Colonic mucosa (tissue), 4 donors: Measurements from ENCODE around the gene DNM2. TPM values are rescaled to one million over a fixed set of nuclear protein-coding genes. Genes with fewer than 3 reads are reported as not detected.

ENCODE experiments used
- DNase-seq: peaks from one replicate; pipeline ENCODE4 v3.0.0-alpha.2; 2020
- H3K27ac ChIP-seq: fragments of 200-600 bp; one replicate; pipeline ENCODE4 v1.8.0; 2021
- H3K27me3 ChIP-seq: fragments of 200-600 bp; one replicate; pipeline ENCODE4 v1.8.0; 2021
- H3K36me3 ChIP-seq: fragments of 200-600 bp; one replicate; pipeline ENCODE4 v1.8.0; 2021
- H3K4me1 ChIP-seq: fragments of 200-600 bp; one replicate; pipeline ENCODE4 v1.8.0; 2021; ENCODE audit warnings: mild to moderate bottlenecking
- H3K4me3 ChIP-seq: fragments of 200-600 bp; one replicate; pipeline ENCODE4 v1.8.0; 2021
- H3K9ac ChIP-seq, 2 donors: one replicate each; pipeline ENCODE4 v1.7.0; 2013; ENCODE audit warnings: control low read depth in 2 of 2, low read depth in 2 of 2, low read length in 2 of 2
- H3K9me3 ChIP-seq: fragments of 200-600 bp; one replicate; pipeline ENCODE4 v1.8.0; 2021
- CTCF ChIP-seq: fragments of 200-600 bp; IDR thresholded peaks from one replicate; pipeline ENCODE4 v1.8.0; 2022; ENCODE audit warnings: antibody characterized with exemption, mild to moderate bottlenecking
- intact Hi-C: fragments of 100-400 bp; cut with DNase I; formaldehyde crosslinking; loops from one replicate; pipeline ENCODE4 v1.14.1; 2022
- total RNA-seq, 2 donors: library from RNA; stranded (reverse); fragmentation: NEBNext Ultra II Directional in 1 of 2; extraction: Animal tissue kit (Norgen Biotek cat#: 25700) in 1 of 2; gene quantifications; one replicate each; pipeline ENCODE4 v1.2.1, GENCODE V29; 2021
- donor health status: healthy.
- donor health status: DM: no; HTN: no; CAD: no.
- donor health status: DM: no; HTN: no; CAD: no.

DNM2 gene
- total RNA-seq, 2 donors from 2014 or later: 450 to 461 TPM

DNA sequence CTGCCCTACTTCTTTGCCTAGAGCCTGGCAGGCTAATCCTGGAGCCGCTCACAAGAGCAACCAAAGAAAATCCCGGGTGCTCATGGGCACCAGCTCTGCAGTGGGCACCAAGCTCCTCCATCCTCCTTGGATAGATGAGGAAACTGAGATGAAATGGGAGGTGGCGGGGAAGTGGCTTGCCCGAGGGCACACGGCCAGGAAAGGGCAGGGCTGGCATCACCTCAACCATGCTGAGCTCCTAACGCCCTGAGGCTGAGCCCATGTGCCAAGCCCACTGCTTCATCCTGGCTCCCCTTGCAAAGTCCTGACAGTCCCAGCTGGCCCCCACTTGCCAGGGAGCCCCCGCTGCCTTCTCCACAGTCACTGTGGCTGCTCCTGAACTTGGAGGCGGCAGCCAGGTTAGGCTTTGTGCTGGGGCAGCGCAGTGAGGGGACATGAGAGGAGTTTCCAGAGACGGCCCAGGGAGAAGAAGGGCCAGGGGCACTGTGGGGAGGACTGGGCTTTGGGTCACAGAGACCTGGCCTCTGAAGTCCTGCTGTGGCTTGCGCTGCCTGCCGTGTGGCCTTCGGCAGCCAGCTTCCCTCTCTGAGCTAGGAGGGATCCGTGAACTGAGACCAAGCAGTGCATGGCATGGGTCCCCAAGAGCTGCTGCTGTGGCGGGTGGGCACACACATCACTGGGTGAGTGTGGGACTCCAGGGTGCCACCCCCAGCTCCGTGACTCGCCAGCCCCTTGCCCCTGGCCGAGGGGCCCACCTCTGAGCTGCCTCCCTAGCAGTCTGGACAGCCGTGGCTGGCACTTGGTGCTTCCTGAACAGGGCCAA lies 100.6 kb downstream of the DNM2 start:
- TF ChIP-seq CTCF: no peak
- Histone ChIP-seq H3K27me3 (no peaks in the 10 kb centered on the region), H3K9me3 (no peaks in the 10 kb centered on the region), H3K4me1 (no peaks in the 10 kb centered on the region), H3K36me3 (peaks cover 15% of the 10 kb centered on the region), H3K9ac (peak overlapping the region; percentile 24 to 34), H3K27ac (peak overlapping the region; percentile 65), H3K4me3 (no peak overlapping the region)
- no peak for DNase-seq
- intact Hi-C loops: no loop called here

- intact Hi-C loops: no loop called here
- no peak overlapping the region for H3K27ac ChIP-seq
- no peaks in the 10 kb centered on the region for H3K4me1 ChIP-seq
- TF ChIP-seq CTCF: no peak
- H3K9ac ChIP-seq: no peak overlapping the region
- no peaks in the 10 kb centered on the region for H3K9me3 ChIP-seq
- no peak overlapping the region for H3K4me3 ChIP-seq
- H3K36me3 ChIP-seq: peaks cover 24% of the 10 kb centered on the region
- DNase-seq: no peak
- no peaks in the 10 kb centered on the region for H3K27me3 ChIP-seq
Observed at GRCh38 chr19:10819124-10820060, 101.5 kb downstream of the DNM2 start.

DNA sequence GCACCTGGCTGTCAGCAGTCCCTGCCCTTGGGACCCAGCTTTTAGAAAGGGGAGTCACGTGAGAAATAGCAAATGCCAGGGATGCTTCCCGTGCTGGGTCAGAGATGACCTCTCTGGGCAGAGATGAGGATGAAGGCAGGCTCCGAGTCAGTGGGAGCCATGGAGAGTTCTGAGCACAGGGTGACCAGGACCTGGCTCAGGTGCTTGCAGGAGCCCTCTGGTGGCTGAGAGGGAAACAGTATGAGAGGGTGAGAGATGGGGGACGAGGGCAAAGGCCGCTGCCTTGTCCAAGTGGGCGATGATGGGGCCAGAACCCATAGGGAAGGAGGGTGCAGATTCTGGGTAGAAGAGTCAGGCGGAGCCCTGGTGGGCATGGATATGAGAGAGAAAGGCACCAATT lies 102.3 kb downstream of the DNM2 start:
- no peaks in the 10 kb centered on the region for H3K27me3 ChIP-seq
- H3K4me3 ChIP-seq: no peak overlapping the region
- no peaks in the 10 kb centered on the region for H3K4me1 ChIP-seq
- H3K36me3 ChIP-seq: peaks cover 32% of the 10 kb centered on the region
- DNase-seq: no peak
- peak; percentile 12 for TF ChIP-seq CTCF
- no peaks in the 10 kb centered on the region for H3K9me3 ChIP-seq
- H3K9ac ChIP-seq: no peak overlapping the region
- no peak overlapping the region for H3K27ac ChIP-seq
- intact Hi-C loops: no loop called here

- no peak overlapping the region for H3K9ac ChIP-seq
- no peaks in the 10 kb centered on the region for H3K9me3 ChIP-seq
- H3K27me3 ChIP-seq: no peaks in the 10 kb centered on the region
- no peak for TF ChIP-seq CTCF
- DNase-seq: no peak
- H3K36me3 ChIP-seq: peaks cover 35% of the 10 kb centered on the region
- H3K4me1 ChIP-seq: no peaks in the 10 kb centered on the region
- no peak overlapping the region for H3K4me3 ChIP-seq
- H3K27ac ChIP-seq: no peak overlapping the region
- intact Hi-C loops: no loop called here
Observed at GRCh38 chr19:10823690-10824089, 105.8 kb downstream of the DNM2 start.

DNA sequence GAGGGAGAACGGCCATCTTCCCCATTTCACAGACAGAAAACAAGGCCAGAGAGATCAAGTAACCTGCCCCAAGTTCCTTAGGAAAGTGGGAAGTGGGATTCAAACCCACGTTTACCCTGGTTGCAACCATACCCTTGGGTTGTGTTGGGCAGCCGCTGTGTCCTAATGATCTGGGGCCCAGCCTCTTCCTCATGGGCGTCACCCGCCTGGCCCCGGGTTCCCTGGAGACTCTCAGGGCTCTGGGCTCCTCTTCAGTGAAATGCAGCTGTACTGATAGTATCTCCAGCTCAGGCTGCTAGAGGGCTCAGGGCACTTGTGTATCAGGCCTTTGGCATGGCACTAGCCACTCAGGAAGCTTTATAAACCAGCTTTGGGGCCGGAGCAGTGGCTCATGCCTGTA lies 108.4 kb downstream of the DNM2 start:
- Histone ChIP-seq H3K36me3 (peaks cover 46% of the 10 kb centered on the region), H3K9me3 (no peaks in the 10 kb centered on the region), H3K4me3 (no peak overlapping the region), H3K4me1 (no peaks in the 10 kb centered on the region), H3K27ac (no peak overlapping the region), H3K27me3 (no peaks in the 10 kb centered on the region), H3K9ac (no peak overlapping the region)
- DNase-seq: no peak
- no peak for TF ChIP-seq CTCF
- intact Hi-C loops: no loop called here
